ENCODE results near the gene FAM161B. TPM values are rescaled to one million over a fixed set of nuclear protein-coding genes. Genes with fewer than 3 reads are reported as not detected.
"Not testable (repeated sequence)": the region's sequence is repeated elsewhere in the genome, so short reads cannot be mapped to it uniquely, and the experiment has no call there.

FAM161B gene
- total RNA-seq, 2 donors from 2014 or later = 3.3 to 3.4 TPM

DNA sequence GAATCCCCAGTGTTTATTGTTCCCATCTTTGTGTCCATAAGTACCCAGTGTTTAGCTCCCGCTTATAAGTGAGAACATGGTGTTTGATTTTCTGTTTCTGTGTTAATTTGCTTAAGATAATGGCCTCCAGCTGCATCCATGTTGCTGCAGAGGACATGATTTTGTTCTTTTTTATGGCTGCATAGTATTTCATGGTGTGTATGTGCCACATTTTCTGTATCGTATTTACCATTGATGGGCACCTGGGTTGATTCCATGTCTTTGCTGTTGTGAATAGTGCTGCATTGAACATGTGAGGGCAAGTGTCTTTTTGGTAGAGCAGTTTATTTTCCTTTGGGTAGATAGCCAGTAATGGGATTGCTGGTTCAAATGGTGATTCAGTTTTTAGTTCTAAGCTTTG is 30.4 kb downstream of the FAM161B start:
- not testable (repeated sequence) for H3K27me3 Mint-ChIP-seq; H3K4me3 Mint-ChIP-seq; H3K9me3 ChIP-seq (ENCODE audit: control insufficient read depth, low read length, poor library complexity, severe bottlenecking); DNase-seq; ATAC-seq; H3K36me3 Mint-ChIP-seq (ENCODE audit: low read depth); H3K27ac Mint-ChIP-seq
- peaks cover 11% of the 10 kb centered on the region for H3K4me1 Mint-ChIP-seq

DNA sequence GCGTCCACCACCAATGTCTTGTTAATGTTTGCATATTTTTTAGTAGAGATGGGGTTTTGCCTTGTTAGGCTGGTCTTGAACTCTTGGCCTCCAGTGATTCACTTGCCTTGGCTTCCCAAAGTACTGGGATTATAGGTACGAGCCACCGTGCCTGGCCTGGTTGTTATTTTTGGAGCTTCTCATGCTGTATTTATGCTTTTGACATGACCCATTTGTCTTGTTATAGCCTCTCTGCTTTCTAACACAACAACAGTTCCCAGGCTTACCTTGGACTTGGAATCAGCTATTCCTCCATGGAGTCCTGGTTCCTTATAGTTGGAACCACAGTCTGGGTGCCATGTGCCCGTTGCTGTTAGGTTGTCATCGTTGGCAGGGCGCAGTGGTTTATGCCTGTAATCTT is 33.6 kb downstream of the FAM161B start:
- Mint-ChIP-seq H3K27me3 (no peaks in the 10 kb centered on the region), H3K4me1 (peaks cover 11% of the 10 kb centered on the region), H3K36me3 (ENCODE audit: low read depth) (peaks cover 6% of the 10 kb centered on the region), H3K4me3 (no peak overlapping the region), H3K27ac (no peak overlapping the region)
- H3K9me3 ChIP-seq (ENCODE audit: control insufficient read depth, low read length, poor library complexity, severe bottlenecking) = peaks cover 2% of the 10 kb centered on the region
- ATAC-seq (no peak), DNase-seq (no peak)

DNA sequence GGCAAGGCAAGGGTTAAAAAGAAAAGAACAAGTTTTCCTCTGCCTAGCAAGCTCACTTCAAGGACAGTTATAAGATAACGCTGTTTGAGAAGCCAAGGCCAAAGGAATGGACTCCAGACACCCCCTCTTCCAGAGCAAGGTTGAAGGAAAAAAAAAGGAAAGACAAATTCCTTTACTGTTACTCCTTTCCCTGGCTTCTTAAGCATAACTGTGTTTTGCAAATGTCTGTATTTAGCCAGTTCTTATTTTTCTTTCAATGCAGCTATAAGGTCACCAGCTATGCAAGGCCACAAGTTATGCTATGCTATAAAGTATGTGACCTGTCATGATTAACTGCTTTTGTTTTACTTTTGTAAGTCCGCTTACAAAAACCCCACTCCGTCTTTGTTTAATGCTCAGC is 36.6 kb downstream of the FAM161B start:
- DNase-seq (no peak), ATAC-seq (no peak)
- Mint-ChIP-seq H3K27me3 (no peaks in the 10 kb centered on the region), H3K4me3 (no peak overlapping the region), H3K27ac (no peak overlapping the region), H3K36me3 (ENCODE audit: low read depth) (peaks cover 17% of the 10 kb centered on the region), H3K4me1 (peaks cover 15% of the 10 kb centered on the region)
- peaks cover 2% of the 10 kb centered on the region for H3K9me3 ChIP-seq (ENCODE audit: control insufficient read depth, low read length, poor library complexity, severe bottlenecking)

- peaks cover 2% of the 10 kb centered on the region for H3K9me3 ChIP-seq (ENCODE audit: control insufficient read depth, low read length, poor library complexity, severe bottlenecking)
- Mint-ChIP-seq H3K27me3 (no peaks in the 10 kb centered on the region), H3K36me3 (ENCODE audit: low read depth) (peaks cover 22% of the 10 kb centered on the region), H3K27ac (peak overlapping the region; percentile 8), H3K4me3 (no peak overlapping the region), H3K4me1 (peaks cover 6% of the 10 kb centered on the region)
- no peak for DNase-seq
- ATAC-seq = no peak
Measured at GRCh38 chr14:73909681-73910080, 40.2 kb downstream of the FAM161B start.

DNA sequence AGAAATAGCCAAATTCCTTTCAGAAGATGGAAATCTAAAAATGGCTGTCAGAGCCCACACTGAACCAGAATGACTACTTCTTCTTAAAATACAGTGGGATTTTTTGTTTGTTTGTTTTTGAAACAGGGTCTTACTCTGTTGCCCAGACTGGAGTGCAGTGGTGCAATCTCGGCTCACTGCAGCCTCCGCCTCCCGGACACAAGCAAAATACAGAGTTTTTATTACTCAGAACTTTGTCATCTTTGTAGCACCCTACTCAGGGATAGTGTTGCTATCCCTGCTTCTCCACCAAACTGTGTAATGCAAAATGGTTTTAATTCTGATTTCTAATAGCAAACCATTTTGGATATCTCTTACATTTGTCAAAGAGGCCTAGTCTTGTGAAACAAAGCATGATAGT is 46.9 kb downstream of the FAM161B start:
- no peaks in the 10 kb centered on the region for H3K27me3 Mint-ChIP-seq
- no peaks in the 10 kb centered on the region for H3K4me1 Mint-ChIP-seq
- peaks cover 6% of the 10 kb centered on the region for H3K36me3 Mint-ChIP-seq (ENCODE audit: low read depth)
- H3K4me3 Mint-ChIP-seq = no peak overlapping the region
- ATAC-seq = no peak
- no peaks in the 10 kb centered on the region for H3K9me3 ChIP-seq (ENCODE audit: control insufficient read depth, low read length, poor library complexity, severe bottlenecking)
- no peak for DNase-seq
- no peak overlapping the region for H3K27ac Mint-ChIP-seq

- H3K9me3 ChIP-seq (ENCODE audit: control insufficient read depth, low read length, poor library complexity, severe bottlenecking) = no peaks in the 10 kb centered on the region
- H3K36me3 Mint-ChIP-seq (ENCODE audit: low read depth) = peaks cover 17% of the 10 kb centered on the region
- peak overlapping the region; percentile 82 for H3K27ac Mint-ChIP-seq
- DNase-seq (no peak), ATAC-seq (no peak)
- peaks cover 14% of the 10 kb centered on the region for H3K4me1 Mint-ChIP-seq
- no peak overlapping the region for H3K4me3 Mint-ChIP-seq
- H3K27me3 Mint-ChIP-seq = no peaks in the 10 kb centered on the region
Measured at GRCh38 chr14:73896521-73896920, 53.4 kb downstream of the FAM161B start.

DNA sequence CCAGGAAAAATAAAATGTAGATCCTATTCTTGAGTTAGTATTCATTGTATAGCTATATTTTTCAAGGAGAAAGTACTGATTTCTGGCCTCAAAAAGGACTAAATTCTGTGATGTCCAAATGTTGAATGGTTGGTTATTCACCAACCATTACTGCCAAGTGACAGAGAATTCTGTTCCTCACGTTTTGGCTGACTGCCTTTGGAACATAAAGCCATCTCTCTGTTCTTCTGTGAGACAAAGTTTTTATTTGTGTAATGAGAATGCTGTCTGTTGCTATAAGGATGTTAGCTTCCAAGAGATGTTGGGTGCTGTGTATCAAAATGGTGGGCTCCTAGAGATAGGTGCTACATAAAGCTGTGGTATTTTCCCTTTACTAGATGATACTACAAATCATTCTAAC is 54.0 kb downstream of the FAM161B start:
- Mint-ChIP-seq H3K4me3 (no peak overlapping the region), H3K27me3 (no peaks in the 10 kb centered on the region), H3K4me1 (peaks cover 14% of the 10 kb centered on the region), H3K36me3 (ENCODE audit: low read depth) (peaks cover 17% of the 10 kb centered on the region), H3K27ac (peak overlapping the region; percentile 82)
- ATAC-seq (no peak), DNase-seq (no peak)
- H3K9me3 ChIP-seq (ENCODE audit: control insufficient read depth, low read length, poor library complexity, severe bottlenecking) = no peaks in the 10 kb centered on the region

DNA sequence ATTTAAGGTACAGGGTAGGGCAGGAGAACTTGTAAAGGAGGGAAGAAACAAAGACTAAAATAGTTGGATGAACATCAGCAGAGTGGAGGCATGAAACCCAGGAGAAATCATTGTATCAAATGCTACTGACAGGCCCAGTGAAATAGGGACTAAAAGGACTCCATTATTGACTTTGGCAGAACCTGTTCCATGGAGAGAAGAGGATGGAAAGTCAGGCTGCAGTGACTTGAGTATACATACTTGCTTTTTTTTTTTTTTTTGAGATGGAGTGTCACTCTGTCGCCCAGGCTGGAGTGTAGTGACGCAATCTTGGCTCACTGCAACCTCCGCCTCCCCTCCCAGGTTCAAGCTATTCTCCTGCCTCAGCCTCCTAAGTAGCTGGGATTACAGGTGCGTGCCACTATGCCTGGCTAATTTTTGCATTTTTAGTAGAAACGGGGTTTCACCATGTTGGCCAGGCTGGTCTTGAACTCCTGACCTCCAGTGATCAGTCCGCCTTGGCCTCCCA is 55.7 kb downstream of the FAM161B start:
- H3K9me3 ChIP-seq (ENCODE audit: control insufficient read depth, low read length, poor library complexity, severe bottlenecking); DNase-seq; ATAC-seq; H3K27me3 Mint-ChIP-seq; H3K4me3 Mint-ChIP-seq: not testable (repeated sequence)
- Mint-ChIP-seq H3K4me1 (peaks cover 19% of the 10 kb centered on the region), H3K36me3 (ENCODE audit: low read depth) (peaks cover 17% of the 10 kb centered on the region), H3K27ac (peak overlapping the region; percentile 69)

GRCh38 chr14:73889376-73889775 is 60.5 kb downstream of the FAM161B start:
- Mint-ChIP-seq H3K4me1 (peaks cover 41% of the 10 kb centered on the region), H3K4me3 (no peak overlapping the region), H3K36me3 (ENCODE audit: low read depth) (peaks cover 5% of the 10 kb centered on the region), H3K27ac (peak overlapping the region; percentile 99), H3K27me3 (no peaks in the 10 kb centered on the region)
- H3K9me3 ChIP-seq (ENCODE audit: control insufficient read depth, low read length, poor library complexity, severe bottlenecking) = no peaks in the 10 kb centered on the region
- DNase-seq (no peak), ATAC-seq (no peak)

- Mint-ChIP-seq H3K36me3 (ENCODE audit: low read depth) (peaks cover 4% of the 10 kb centered on the region), H3K27me3 (no peaks in the 10 kb centered on the region), H3K27ac (peak overlapping the region; percentile 99), H3K4me1 (peaks cover 41% of the 10 kb centered on the region), H3K4me3 (no peak overlapping the region)
- H3K9me3 ChIP-seq (ENCODE audit: control insufficient read depth, low read length, poor library complexity, severe bottlenecking) = no peaks in the 10 kb centered on the region
- no peak for ATAC-seq
- DNase-seq = no peak
Measured at GRCh38 chr14:73888971-73889370, 60.9 kb downstream of the FAM161B start.

DNA sequence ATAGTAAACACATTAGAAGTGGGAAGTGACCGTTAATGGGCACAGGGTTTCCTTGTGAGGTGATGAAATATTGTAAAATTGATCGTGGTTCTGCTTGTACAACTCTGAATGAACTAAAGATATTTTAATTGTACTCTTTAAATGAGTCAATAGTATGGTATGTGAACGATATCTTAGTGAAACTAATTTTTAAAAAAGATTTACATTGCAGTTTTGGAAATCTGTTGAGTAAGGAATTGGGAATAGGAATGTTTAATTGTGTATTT is 61.5 kb downstream of the FAM161B start:
- no peaks in the 10 kb centered on the region for H3K9me3 ChIP-seq (ENCODE audit: control insufficient read depth, low read length, poor library complexity, severe bottlenecking)
- Mint-ChIP-seq H3K27ac (peak overlapping the region; percentile 99), H3K27me3 (no peaks in the 10 kb centered on the region), H3K36me3 (ENCODE audit: low read depth) (no peaks in the 10 kb centered on the region), H3K4me3 (peak overlapping the region; percentile 96), H3K4me1 (peaks cover 39% of the 10 kb centered on the region)
- DNase-seq (no peak), ATAC-seq (no peak)

DNA sequence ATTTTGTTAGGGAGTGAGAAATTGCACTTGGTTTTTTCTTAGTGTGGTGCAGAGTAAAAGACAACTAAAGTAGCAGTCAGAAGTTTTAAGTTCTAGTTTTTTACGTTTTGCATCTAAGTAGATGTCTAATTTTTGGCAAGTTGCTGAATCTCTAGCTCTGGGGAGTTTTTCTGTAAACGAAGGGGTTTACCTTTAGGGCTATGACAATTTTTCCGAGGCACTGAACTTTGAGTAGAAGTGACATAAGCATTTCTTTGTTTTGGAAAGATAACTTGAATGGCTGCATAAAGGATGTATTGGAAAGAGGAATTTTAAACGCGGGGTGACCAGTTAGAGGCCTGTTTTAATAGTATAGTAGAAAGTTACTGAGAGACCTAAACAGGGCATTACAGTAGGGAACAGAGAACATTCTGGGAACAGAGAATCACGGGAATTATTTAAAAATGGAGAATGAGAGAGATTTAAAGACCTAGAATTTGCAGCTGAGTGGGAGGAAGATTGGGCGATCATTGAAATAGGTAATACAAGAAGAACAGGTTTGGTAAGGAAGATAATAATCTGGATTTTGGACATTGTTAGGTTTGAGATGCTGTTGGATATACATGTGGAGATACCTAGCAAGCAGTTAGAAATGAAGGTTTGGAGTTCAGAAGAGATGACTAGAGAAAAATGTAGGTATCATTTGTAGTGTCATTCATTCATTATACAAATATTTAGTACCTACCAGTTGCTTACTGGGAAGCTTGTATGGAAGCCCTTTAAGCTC is 62.0 kb downstream of the FAM161B start:
- no peak for DNase-seq
- H3K4me3 Mint-ChIP-seq = peak overlapping the region; percentile 96
- no peaks in the 10 kb centered on the region for H3K36me3 Mint-ChIP-seq (ENCODE audit: low read depth)
- peaks cover 39% of the 10 kb centered on the region for H3K4me1 Mint-ChIP-seq
- no peak for ATAC-seq
- no peaks in the 10 kb centered on the region for H3K27me3 Mint-ChIP-seq
- H3K9me3 ChIP-seq (ENCODE audit: control insufficient read depth, low read length, poor library complexity, severe bottlenecking) = no peaks in the 10 kb centered on the region
- peak overlapping the region; percentile 99 for H3K27ac Mint-ChIP-seq

GRCh38 chr14:73887318-73887616 is 62.6 kb downstream of the FAM161B start:
- no peaks in the 10 kb centered on the region for H3K9me3 ChIP-seq (ENCODE audit: control insufficient read depth, low read length, poor library complexity, severe bottlenecking)
- Mint-ChIP-seq H3K27me3 (no peaks in the 10 kb centered on the region), H3K4me1 (peaks cover 39% of the 10 kb centered on the region), H3K36me3 (ENCODE audit: low read depth) (no peaks in the 10 kb centered on the region), H3K27ac (peak overlapping the region; percentile 99), H3K4me3 (peak overlapping the region; percentile 96)
- ATAC-seq (no peak), DNase-seq (no peak)

All from T-helper 17 cell (primary cell).